SK-N-SH (cell line): ENCODE measurements around the gene CDO1. TPM values are rescaled to one million over a fixed set of nuclear protein-coding genes. Genes with fewer than 3 reads are reported as not detected.

Experiments used
- CTCF ChIA-PET: fragments of 300-600, 350-600 bp; formaldehyde crosslinking; extraction: SDS; loops from one replicate; lab custom pipeline; 2021; lab: Yijun Ruan, JAX
- POLR2A ChIA-PET: fragments of 350-600 bp; sonication (Branson Sonifier 250); formaldehyde crosslinking; extraction: SDS; loops from one replicate; lab custom pipeline; 2020; ENCODE audit warnings: antibody characterized with exemption, inconsistent platforms; lab: Yijun Ruan, JAX
- DNase-seq: peaks from one replicate; pipeline ENCODE4 v3.0.0; 2012
- H2AFZ ChIP-seq: fragments of 200-600 bp; sonication (generic); 2 replicates; pipeline ENCODE4 v1.8.1; 2016; ENCODE audit warnings: antibody characterized with exemption, mild to moderate bottlenecking, low read depth
- H3F3A ChIP-seq: fragments of 200-600 bp; sonication (generic); replicated peaks from 2 replicates; pipeline ENCODE3; 2016; ENCODE audit warnings: antibody characterized with exemption, mild to moderate bottlenecking; ENCODE audit not compliant: insufficient read depth
- H3K27ac ChIP-seq, 2 experiments: fragments of 200-500 bp in 1 of 2; fragments of 200-600 bp in 1 of 2; sonication (Bioruptor generic) in 1 of 2; sonication (generic), shearing (Covaris generic) in 1 of 2; 2 replicates each; pipeline versions ENCODE4 v1.5.1 to v1.6.1; 2014 to 2016; ENCODE audit warnings: low read depth in 2 of 2, inconsistent platforms in 1 of 2, low read length in 1 of 2, mild to moderate bottlenecking in 1 of 2, mixed read lengths in 1 of 2
- H3K27me3 ChIP-seq: fragments of 200-600 bp; sonication (generic), shearing (Covaris generic); 2 replicates; pipeline ENCODE4 v1.6.1; 2016; ENCODE audit warnings: mixed run types; ENCODE audit not compliant: insufficient read depth
- H3K36me3 ChIP-seq, 2 experiments: fragments of 200-500 bp in 1 of 2; fragments of 200-600 bp in 1 of 2; sonication (Bioruptor generic) in 1 of 2; sonication (generic) in 1 of 2; replicated peaks in 1 of 2; 2 replicates each; pipeline versions ENCODE3 to v1.5.1; 2014 to 2016; ENCODE audit warnings: low read length in 1 of 2, mild to moderate bottlenecking in 1 of 2; ENCODE audit not compliant: insufficient read depth in 2 of 2, control insufficient read depth in 1 of 2
- H3K4me1 ChIP-seq, 2 experiments: fragments of 200-500 bp in 1 of 2; fragments of 200-600 bp in 1 of 2; sonication (Bioruptor generic) in 1 of 2; sonication (generic), shearing (Covaris generic) in 1 of 2; 2 replicates each; pipeline versions ENCODE4 v1.5.1 to v1.6.1; 2014 to 2016; ENCODE audit warnings: low read depth in 1 of 2, low read length in 1 of 2, mixed run types in 1 of 2; ENCODE audit not compliant: insufficient read depth in 2 of 2, control insufficient read depth in 1 of 2
- H3K4me2 ChIP-seq: fragments of 200-600 bp; sonication (generic), shearing (Covaris generic); 2 replicates; pipeline ENCODE4 v1.6.1; 2017; ENCODE audit warnings: mixed run types
- H3K4me3 ChIP-seq, 2 experiments: fragments of 200-500 bp in 1 of 2; fragments of 200-600 bp in 1 of 2; sonication (Bioruptor generic) in 1 of 2; sonication (generic), shearing (Covaris generic) in 1 of 2; 2 replicates each; pipeline versions ENCODE4 v1.5.1 to v1.8.1; 2014 to 2016; ENCODE audit warnings: low read depth in 2 of 2, inconsistent platforms in 1 of 2, low read length in 1 of 2, mild to moderate bottlenecking in 1 of 2, mixed read lengths in 1 of 2, moderate library complexity in 1 of 2
- H3K79me2 ChIP-seq: fragments of 200-600 bp; sonication (generic); 2 replicates; pipeline ENCODE4 v1.8.1; 2017; ENCODE audit warnings: mild to moderate bottlenecking; ENCODE audit not compliant: insufficient read depth
- H3K9ac ChIP-seq: fragments of 200-600 bp; sonication (generic); 2 replicates; pipeline ENCODE4 v1.6.1; 2017; ENCODE audit warnings: mixed run types
- H3K9me2 ChIP-seq: fragments of 200-600 bp; sonication (generic); 2 replicates; pipeline ENCODE4 v1.6.1; 2017; ENCODE audit warnings: mixed run types
- H3K9me3 ChIP-seq: fragments of 200-600 bp; sonication (generic); 2 replicates; pipeline ENCODE4 v1.6.1; 2017; ENCODE audit warnings: mixed run types, mild to moderate bottlenecking, moderate library complexity
- H4K20me1 ChIP-seq: fragments of 200-600 bp; sonication (generic); 2 replicates; pipeline ENCODE4 v1.6.1; 2017; ENCODE audit warnings: mild to moderate bottlenecking, mixed run types; ENCODE audit not compliant: insufficient read depth
- EP300 ChIP-seq, 2 experiments: IDR thresholded peaks; 2 replicates each; pipeline versions ENCODE4 v1.4.0 to v1.6.1; 2012; ENCODE audit warnings: borderline replicate concordance in 1 of 2, low read depth in 1 of 2, low read length in 1 of 2
- FOSL2 ChIP-seq: IDR thresholded peaks from 2 replicates; pipeline ENCODE4 v1.4.0; 2012; ENCODE audit warnings: low read depth, mild to moderate bottlenecking, moderate library complexity, borderline replicate concordance
- FOXJ3 ChIP-seq: sonication (generic); formaldehyde crosslinking; IDR thresholded peaks from 2 replicates; pipeline ENCODE4 v1.5.1; 2020; ENCODE audit warnings: mild to moderate bottlenecking, missing genetic modification reagents
- GABPA ChIP-seq: IDR thresholded peaks from 2 replicates; pipeline ENCODE4 v1.4.0; 2012; ENCODE audit warnings: low read depth, mild to moderate bottlenecking
- GATA2 ChIP-seq: sonication (generic); formaldehyde crosslinking; IDR thresholded peaks from 2 replicates; pipeline ENCODE4 v1.5.0; 2020; ENCODE audit warnings: mild to moderate bottlenecking, missing genetic modification reagents
- JUND ChIP-seq: IDR thresholded peaks from 2 replicates; pipeline ENCODE4 v1.4.0; 2012
- MEF2A ChIP-seq: IDR thresholded peaks from 2 replicates; pipeline ENCODE4 v1.4.0; 2012; ENCODE audit warnings: low read depth, borderline replicate concordance
- MXI1 ChIP-seq: IDR thresholded peaks from 2 replicates; pipeline ENCODE4 v1.6.1; 2012; ENCODE audit warnings: mild to moderate bottlenecking, low read depth, low read length, improper control_type of control experiment
- NFIC ChIP-seq: IDR thresholded peaks from 2 replicates; pipeline ENCODE4 v1.4.0; 2012; ENCODE audit warnings: borderline replicate concordance
- NRF1 ChIP-seq: IDR thresholded peaks from 2 replicates; pipeline ENCODE4 v1.6.1; 2012; ENCODE audit warnings: low read depth, mild to moderate bottlenecking, low read length
- POLR2AphosphoS5 ChIP-seq: IDR thresholded peaks from 2 replicates; pipeline ENCODE4 v1.6.1; 2012; ENCODE audit warnings: low read depth, low read length
- RCOR1 ChIP-seq: fragments of 150-350 bp; IDR thresholded peaks from 2 replicates; pipeline ENCODE4 v1.6.1; 2017; ENCODE audit warnings: antibody characterized with exemption, low read length
- RXRA ChIP-seq: IDR thresholded peaks from 2 replicates; pipeline ENCODE4 v1.4.0; 2012; ENCODE audit warnings: low read depth, mild to moderate bottlenecking, borderline replicate concordance
- TCF12 ChIP-seq: IDR thresholded peaks from 2 replicates; pipeline ENCODE4 v1.4.0; 2012
- TEAD4 ChIP-seq: IDR thresholded peaks from 2 replicates; pipeline ENCODE4 v1.4.0; 2012; ENCODE audit warnings: mild to moderate bottlenecking, borderline replicate concordance; ENCODE audit not compliant: insufficient read depth
- YY1 ChIP-seq: IDR thresholded peaks from 2 replicates; pipeline ENCODE4 v1.4.0; 2012; ENCODE audit warnings: low read depth, mild to moderate bottlenecking
- polyA plus RNA-seq, 3 experiments: library from polyadenylated mRNA; depleted of rRNA; stranded (reverse); fragments of >200 nt; gene quantifications; 2 replicates each; pipeline ENCODE4 v1.2.3, GENCODE V29; 2012
- TF ChIP-seq, protein P1 (sequence below): IDR thresholded peaks from 2 replicates; pipeline ENCODE4 v1.4.0; 2012; ENCODE audit warnings: low read depth, borderline replicate concordance
- TF ChIP-seq, protein P2 (sequence below): IDR thresholded peaks from 2 replicates; pipeline ENCODE4; 2012
- TF ChIP-seq, protein P3 (sequence below): fragments of 150-350 bp; IDR thresholded peaks from 2 replicates; pipeline ENCODE4 v1.6.1; 2017; ENCODE audit warnings: antibody characterized with exemption, low read length, low read depth, borderline replicate concordance
- TF ChIP-seq, protein P4 (sequence below): IDR thresholded peaks from 2 replicates; pipeline ENCODE4 v1.4.0; 2012; ENCODE audit warnings: low read depth
- TF ChIP-seq, protein P5 (sequence below): fragments of 150-350 bp; IDR thresholded peaks from 2 replicates; pipeline ENCODE4 v1.6.1; 2016; ENCODE audit warnings: mild to moderate bottlenecking, low read depth, low read length
- TF ChIP-seq, protein P6 (sequence below): fragments of 200-600 bp; sonication (generic); IDR thresholded peaks from 2 replicates; pipeline ENCODE4 v1.6.1; 2017; ENCODE audit warnings: antibody characterized with exemption, mild to moderate bottlenecking, moderate library complexity

CDO1 gene
- polyA plus RNA-seq, 1 of the 3 experiments (the other 2 are of a cell fraction), result 3.1 TPM

DNA sequence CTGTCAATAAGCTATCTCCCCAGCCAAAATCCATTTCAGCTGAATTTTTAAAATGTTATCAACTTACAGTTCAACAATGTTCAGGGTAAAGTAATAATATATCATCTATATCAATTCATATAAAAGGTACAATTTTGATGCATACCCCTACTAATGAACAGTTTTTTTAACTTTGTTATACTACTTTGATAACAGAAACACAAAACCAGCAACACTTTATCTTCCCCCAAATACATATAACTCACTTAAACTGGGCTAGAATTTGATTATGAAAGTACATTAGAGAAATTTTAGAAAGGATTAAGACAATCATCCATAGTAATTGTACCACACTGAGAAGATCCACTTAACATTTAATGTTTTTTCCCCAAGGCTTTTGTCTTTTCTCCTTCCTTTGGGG, 5.1 kb downstream of the CDO1 start:
- Histone ChIP-seq H3K4me2 (no peak overlapping the region), H3K36me3 (no peaks in the 10 kb centered on the region), H3K9me3 (no peaks in the 10 kb centered on the region), H3F3A (peaks cover 18% of the 10 kb centered on the region), H3K27ac (peak overlapping the region in 1 of 2 experiments; percentile 57; a peak in 2 of 4 replicates), H4K20me1 (no peaks in the 10 kb centered on the region), H3K4me1 (peaks cover 0 to 10% of the 10 kb centered on the region in 2 experiments; a peak in 3 of 4 replicates), H3K4me3 (no peak overlapping the region), H2AFZ (no peak overlapping the region), H3K27me3 (peaks cover 29% of the 10 kb centered on the region), H3K79me2 (no peaks in the 10 kb centered on the region), H3K9ac (no peak overlapping the region), H3K9me2 (no peaks in the 10 kb centered on the region)
- DNase-seq, result peak; percentile 22
- POLR2A ChIA-PET, result no interaction called here
- TF ChIP-seq MXI1, result no peak
- peak; percentile 47 for TF ChIP-seq GATA2
- CTCF ChIA-PET, result interaction anchor here (0.8 kb wide), 2 partner anchors 28 to 257 kb away, joined by 3 read pairs; no protein-coding TSS in a partner anchor

DNA sequence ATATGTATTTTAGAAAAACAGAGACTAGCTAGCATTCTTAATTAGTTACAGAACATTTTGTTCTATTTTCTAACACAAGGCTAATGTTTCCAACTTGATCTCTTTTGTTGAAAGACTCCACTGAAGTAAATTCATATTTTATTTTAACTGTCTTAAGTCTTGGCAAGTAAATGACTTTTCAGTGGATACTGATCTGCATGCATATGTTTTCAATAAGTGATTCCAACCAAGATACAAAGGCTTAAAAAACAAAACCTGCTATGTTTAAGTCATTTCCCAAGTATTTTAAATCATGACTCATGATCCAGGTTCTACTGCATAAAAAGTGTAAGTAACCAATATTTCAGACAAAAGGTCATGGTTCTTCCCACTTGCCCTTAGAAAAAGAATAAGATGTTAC, 5.7 kb downstream of the CDO1 start:
- no peak overlapping the region for H3K9ac ChIP-seq
- no peak for DNase-seq
- H4K20me1 ChIP-seq, result no peaks in the 10 kb centered on the region
- H3K36me3 ChIP-seq, result no peaks in the 10 kb centered on the region
- H3F3A ChIP-seq, result peaks cover 18% of the 10 kb centered on the region
- H3K4me3 ChIP-seq, result no peak overlapping the region
- H3K9me2 ChIP-seq, result no peaks in the 10 kb centered on the region
- no peak overlapping the region for H2AFZ ChIP-seq
- CTCF ChIA-PET, result interaction anchor here (0.8 kb wide), 1 partner anchor 258 kb away, joined by 3 read pairs; no protein-coding TSS in a partner anchor
- H3K9me3 ChIP-seq, result no peaks in the 10 kb centered on the region
- peak overlapping the region; percentile 53 to 57; a peak in 3 of 4 replicates for H3K27ac ChIP-seq
- POLR2A ChIA-PET, result no interaction called here
- peaks cover 23% of the 10 kb centered on the region for H3K27me3 ChIP-seq
- no peaks in the 10 kb centered on the region for H3K79me2 ChIP-seq
- peaks cover 0 to 6% of the 10 kb centered on the region in 2 experiments; a peak in 3 of 4 replicates for H3K4me1 ChIP-seq
- H3K4me2 ChIP-seq, result peak overlapping the region; percentile 13; the same call in 1 of the 2 replicates
- TF ChIP-seq, protein P1, sequence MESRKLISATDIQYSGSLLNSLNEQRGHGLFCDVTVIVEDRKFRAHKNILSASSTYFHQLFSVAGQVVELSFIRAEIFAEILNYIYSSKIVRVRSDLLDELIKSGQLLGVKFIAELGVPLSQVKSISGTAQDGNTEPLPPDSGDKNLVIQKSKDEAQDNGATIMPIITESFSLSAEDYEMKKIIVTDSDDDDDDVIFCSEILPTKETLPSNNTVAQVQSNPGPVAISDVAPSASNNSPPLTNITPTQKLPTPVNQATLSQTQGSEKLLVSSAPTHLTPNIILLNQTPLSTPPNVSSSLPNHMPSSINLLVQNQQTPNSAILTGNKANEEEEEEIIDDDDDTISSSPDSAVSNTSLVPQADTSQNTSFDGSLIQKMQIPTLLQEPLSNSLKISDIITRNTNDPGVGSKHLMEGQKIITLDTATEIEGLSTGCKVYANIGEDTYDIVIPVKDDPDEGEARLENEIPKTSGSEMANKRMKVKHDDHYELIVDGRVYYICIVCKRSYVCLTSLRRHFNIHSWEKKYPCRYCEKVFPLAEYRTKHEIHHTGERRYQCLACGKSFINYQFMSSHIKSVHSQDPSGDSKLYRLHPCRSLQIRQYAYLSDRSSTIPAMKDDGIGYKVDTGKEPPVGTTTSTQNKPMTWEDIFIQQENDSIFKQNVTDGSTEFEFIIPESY, result 0 out of 2 replicates have a peak, but pooled peaks have one; percentile 58
- TF ChIP-seq POLR2AphosphoS5 (peak; percentile 60), MEF2A (peak; percentile 43), FOSL2 (peak; percentile 88), TEAD4 (peak; percentile 86), YY1 (no peak), RCOR1 (no peak), TCF12 (peak; percentile 99), RXRA (peak; percentile 74; the same call in 1 of the 2 replicates), JUND (peak; percentile 88), NRF1 (no peak), GABPA (no peak), NFIC (peak; percentile 83), FOXJ3 (CRISPR knock-in tag) (no peak), EP300 (IDR thresholded peaks at IDR 0.05; ENCODE audit: borderline replicate concordance in 1 of 2, low read depth in 1 of 2, low read length in 1 of 2) (peak in 1 of 2 experiments; percentile 77; a peak in 1 of 4 replicates), GATA2 (no peak)
- TF ChIP-seq, protein P2, sequence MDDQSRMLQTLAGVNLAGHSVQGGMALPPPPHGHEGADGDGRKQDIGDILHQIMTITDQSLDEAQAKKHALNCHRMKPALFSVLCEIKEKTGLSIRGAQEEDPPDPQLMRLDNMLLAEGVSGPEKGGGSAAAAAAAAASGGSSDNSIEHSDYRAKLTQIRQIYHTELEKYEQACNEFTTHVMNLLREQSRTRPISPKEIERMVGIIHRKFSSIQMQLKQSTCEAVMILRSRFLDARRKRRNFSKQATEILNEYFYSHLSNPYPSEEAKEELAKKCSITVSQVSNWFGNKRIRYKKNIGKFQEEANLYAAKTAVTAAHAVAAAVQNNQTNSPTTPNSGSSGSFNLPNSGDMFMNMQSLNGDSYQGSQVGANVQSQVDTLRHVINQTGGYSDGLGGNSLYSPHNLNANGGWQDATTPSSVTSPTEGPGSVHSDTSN, result peak; percentile 66; the same call in 1 of the 2 replicates
- TF ChIP-seq, protein P3, sequence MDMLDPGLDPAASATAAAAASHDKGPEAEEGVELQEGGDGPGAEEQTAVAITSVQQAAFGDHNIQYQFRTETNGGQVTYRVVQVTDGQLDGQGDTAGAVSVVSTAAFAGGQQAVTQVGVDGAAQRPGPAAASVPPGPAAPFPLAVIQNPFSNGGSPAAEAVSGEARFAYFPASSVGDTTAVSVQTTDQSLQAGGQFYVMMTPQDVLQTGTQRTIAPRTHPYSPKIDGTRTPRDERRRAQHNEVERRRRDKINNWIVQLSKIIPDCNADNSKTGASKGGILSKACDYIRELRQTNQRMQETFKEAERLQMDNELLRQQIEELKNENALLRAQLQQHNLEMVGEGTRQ, result no peak
- TF ChIP-seq, protein P4, sequence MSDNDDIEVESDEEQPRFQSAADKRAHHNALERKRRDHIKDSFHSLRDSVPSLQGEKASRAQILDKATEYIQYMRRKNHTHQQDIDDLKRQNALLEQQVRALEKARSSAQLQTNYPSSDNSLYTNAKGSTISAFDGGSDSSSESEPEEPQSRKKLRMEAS, result no peak
- TF ChIP-seq, protein P5, sequence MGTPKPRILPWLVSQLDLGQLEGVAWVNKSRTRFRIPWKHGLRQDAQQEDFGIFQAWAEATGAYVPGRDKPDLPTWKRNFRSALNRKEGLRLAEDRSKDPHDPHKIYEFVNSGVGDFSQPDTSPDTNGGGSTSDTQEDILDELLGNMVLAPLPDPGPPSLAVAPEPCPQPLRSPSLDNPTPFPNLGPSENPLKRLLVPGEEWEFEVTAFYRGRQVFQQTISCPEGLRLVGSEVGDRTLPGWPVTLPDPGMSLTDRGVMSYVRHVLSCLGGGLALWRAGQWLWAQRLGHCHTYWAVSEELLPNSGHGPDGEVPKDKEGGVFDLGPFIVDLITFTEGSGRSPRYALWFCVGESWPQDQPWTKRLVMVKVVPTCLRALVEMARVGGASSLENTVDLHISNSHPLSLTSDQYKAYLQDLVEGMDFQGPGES, result no peak
- TF ChIP-seq, protein P6, sequence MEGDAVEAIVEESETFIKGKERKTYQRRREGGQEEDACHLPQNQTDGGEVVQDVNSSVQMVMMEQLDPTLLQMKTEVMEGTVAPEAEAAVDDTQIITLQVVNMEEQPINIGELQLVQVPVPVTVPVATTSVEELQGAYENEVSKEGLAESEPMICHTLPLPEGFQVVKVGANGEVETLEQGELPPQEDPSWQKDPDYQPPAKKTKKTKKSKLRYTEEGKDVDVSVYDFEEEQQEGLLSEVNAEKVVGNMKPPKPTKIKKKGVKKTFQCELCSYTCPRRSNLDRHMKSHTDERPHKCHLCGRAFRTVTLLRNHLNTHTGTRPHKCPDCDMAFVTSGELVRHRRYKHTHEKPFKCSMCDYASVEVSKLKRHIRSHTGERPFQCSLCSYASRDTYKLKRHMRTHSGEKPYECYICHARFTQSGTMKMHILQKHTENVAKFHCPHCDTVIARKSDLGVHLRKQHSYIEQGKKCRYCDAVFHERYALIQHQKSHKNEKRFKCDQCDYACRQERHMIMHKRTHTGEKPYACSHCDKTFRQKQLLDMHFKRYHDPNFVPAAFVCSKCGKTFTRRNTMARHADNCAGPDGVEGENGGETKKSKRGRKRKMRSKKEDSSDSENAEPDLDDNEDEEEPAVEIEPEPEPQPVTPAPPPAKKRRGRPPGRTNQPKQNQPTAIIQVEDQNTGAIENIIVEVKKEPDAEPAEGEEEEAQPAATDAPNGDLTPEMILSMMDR, result no peak
